HG03439 (cell line): Measurements from ENCODE around the gene SLC66A1.

Experiments used
- ATAC-seq: cut with Tn5 transposase; IDR thresholded peaks from one replicate; pipeline ENCODE4 v1.9.1; 2021; ENCODE audit warnings: mild to moderate bottlenecking, moderate library complexity; ENCODE audit not compliant: unreplicated experiment

The SLC66A1 gene

GRCh38 chr1:19375631-19376400, 63.7 kb downstream of the SLC66A1 start:
- ATAC-seq, result no peak

DNA sequence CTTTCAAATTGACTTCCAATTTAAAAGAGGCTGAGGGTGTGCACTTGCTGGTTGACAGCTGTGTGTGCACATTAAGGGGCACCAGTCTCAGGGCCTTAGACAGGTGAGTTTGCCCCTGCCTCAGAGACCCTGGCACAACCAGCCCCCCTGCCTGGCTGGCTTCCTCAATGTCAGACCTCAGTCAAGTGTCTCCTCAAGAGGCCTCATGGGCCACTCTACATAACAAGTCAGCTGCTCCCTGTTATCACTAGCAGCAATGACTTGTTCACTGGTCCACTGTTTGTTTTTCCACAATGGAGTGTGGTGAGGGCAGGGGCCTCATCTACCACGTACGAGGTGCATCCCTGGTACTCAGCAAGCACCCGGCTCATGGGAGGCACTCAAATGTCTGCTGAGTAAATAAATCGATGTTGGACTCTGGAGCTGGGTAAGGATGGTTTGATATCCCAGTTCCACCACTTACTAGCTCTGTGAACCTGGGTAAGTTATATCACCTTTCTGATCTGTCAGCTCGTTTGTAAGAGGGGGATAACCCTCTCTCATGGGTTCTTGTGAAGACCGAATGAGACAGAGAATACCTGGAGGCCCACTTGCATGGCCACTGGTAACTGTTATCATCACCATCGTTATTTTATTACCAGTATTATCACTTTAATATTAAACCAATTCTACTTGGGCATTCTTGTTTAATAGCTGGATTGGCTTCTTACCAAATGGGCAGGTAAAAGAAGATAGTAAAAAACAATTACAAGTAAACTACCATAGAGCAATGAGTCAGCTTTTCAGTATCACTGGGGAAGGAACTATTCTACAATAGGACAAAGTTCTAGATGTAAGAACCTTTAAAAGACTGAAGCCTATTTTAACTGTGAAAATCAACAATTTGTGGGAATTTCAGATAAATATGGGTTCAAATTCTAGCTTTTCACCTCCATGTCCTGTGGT, 64.6 kb downstream of the SLC66A1 start:
- no peak for ATAC-seq

DNA sequence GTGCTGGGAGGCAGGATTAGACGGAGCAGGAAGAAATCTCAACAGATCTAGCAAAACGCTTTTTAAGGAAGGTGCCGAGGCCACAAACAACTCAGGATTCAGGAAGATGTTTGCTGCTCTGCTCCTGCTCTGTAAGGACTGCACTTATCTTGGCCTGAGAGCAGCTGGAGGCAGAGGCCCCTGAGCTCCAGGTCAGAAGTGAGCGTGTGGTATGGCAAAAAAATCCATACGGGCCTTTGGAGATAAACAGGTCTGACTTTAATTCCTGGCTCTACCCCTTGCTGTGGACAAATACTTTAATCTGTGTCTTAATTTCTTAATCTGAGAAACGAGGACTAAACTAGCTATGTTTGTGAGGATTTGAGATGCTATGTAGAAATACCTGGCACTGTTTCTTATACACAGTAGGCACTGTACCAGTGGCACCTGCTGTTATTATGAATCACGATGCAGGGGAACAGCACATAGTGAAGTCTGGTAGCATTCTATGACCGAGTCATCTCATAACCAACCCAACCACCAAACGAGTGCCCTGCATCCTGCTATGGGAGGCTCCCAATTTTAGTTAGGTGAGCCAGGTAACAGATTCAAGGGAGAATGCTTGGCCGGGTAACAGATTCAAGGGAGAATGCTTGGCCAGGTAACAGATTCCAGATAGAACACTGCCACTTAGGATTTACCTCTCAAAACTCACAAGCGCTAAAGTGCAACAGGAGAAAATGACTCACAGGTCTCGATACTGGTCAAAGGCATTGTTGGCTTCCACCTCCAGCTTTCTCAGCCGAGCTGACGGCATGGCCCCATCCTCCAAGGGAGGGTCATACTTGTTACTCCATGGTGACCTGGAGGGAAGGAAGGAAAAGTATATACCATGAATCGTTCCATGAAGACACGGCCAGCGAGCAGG, 65.9 kb downstream of the SLC66A1 start:
- ATAC-seq, result no peak
